22Rv1 (cell line): Measurements from ENCODE around the gene RAB40B.

Source experiments
- ZFX ChIP-seq: fragments of 450-650 bp; IDR thresholded peaks from 2 replicates; pipeline ENCODE4 v1.6.1; 2017; ENCODE audit warnings: antibody characterized with exemption, borderline replicate concordance
- TF ChIP-seq, protein P1 (sequence below): fragments of 450-650 bp; IDR thresholded peaks from 2 replicates; pipeline ENCODE4 v1.5.1; 2017; ENCODE audit warnings: mild to moderate bottlenecking

DNA sequence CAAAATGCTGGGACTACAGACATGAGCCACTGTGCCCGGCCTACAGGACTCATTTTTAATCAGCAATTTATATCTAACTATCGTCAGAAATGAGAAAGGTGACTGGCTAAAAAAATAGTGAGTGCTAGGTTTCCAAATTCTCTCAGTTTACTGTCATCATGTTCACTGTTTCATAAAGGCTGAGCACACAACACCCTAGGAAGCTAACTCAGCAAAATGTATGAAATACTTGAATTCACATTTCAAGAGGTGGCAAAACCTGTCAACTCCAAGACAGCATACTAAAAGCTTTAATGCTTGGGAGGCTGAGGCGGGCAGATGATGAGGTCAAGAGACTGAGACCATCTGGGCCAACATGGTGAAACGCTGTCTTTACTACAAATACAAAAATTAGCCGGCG, 67.0 kb downstream of the RAB40B start:
- TF ChIP-seq, protein P1, sequence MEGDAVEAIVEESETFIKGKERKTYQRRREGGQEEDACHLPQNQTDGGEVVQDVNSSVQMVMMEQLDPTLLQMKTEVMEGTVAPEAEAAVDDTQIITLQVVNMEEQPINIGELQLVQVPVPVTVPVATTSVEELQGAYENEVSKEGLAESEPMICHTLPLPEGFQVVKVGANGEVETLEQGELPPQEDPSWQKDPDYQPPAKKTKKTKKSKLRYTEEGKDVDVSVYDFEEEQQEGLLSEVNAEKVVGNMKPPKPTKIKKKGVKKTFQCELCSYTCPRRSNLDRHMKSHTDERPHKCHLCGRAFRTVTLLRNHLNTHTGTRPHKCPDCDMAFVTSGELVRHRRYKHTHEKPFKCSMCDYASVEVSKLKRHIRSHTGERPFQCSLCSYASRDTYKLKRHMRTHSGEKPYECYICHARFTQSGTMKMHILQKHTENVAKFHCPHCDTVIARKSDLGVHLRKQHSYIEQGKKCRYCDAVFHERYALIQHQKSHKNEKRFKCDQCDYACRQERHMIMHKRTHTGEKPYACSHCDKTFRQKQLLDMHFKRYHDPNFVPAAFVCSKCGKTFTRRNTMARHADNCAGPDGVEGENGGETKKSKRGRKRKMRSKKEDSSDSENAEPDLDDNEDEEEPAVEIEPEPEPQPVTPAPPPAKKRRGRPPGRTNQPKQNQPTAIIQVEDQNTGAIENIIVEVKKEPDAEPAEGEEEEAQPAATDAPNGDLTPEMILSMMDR = no peak
- no peak for TF ChIP-seq ZFX
